Measurements from ENCODE around the gene SPIN1.

DNA sequence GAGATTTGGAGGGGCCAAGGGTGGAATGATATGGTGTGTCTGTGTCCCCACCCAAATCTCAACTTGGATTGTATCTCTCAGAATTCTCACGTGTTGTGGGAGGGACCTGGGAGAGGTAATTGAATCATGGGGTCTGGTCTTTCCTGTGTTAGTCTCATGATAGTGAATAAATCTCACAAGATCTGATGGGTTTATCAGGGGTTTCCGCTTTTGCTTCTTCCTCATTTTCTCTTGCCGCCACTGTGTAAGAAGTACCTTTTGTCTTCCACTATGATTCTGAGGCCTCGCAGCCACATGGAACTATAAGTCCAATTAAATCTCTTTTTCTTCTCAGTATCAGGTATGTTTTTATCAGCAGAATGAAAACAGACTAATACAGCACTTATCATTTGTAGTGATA, 29.5 kb upstream of the SPIN1 start:
- TF ChIP-seq ZNF664 (tag by site-specific recombination; IDR thresholded peaks at IDR 0.05) (no peak), ZNF837 (tag by site-specific recombination; IDR thresholded peaks at IDR 0.05) (no peak), ZNF621 (tag by site-specific recombination; IDR thresholded peaks at IDR 0.05) (no peak), WT1 (tag by site-specific recombination; IDR thresholded peaks at IDR 0.05) (no peak)
- TF ChIP-seq, protein P1, sequence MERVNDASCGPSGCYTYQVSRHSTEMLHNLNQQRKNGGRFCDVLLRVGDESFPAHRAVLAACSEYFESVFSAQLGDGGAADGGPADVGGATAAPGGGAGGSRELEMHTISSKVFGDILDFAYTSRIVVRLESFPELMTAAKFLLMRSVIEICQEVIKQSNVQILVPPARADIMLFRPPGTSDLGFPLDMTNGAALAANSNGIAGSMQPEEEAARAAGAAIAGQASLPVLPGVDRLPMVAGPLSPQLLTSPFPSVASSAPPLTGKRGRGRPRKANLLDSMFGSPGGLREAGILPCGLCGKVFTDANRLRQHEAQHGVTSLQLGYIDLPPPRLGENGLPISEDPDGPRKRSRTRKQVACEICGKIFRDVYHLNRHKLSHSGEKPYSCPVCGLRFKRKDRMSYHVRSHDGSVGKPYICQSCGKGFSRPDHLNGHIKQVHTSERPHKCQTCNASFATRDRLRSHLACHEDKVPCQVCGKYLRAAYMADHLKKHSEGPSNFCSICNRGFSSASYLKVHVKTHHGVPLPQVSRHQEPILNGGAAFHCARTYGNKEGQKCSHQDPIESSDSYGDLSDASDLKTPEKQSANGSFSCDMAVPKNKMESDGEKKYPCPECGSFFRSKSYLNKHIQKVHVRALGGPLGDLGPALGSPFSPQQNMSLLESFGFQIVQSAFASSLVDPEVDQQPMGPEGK (tag by site-specific recombination; IDR thresholded peaks at IDR 0.05): no peak
- TF ChIP-seq, protein P2, sequence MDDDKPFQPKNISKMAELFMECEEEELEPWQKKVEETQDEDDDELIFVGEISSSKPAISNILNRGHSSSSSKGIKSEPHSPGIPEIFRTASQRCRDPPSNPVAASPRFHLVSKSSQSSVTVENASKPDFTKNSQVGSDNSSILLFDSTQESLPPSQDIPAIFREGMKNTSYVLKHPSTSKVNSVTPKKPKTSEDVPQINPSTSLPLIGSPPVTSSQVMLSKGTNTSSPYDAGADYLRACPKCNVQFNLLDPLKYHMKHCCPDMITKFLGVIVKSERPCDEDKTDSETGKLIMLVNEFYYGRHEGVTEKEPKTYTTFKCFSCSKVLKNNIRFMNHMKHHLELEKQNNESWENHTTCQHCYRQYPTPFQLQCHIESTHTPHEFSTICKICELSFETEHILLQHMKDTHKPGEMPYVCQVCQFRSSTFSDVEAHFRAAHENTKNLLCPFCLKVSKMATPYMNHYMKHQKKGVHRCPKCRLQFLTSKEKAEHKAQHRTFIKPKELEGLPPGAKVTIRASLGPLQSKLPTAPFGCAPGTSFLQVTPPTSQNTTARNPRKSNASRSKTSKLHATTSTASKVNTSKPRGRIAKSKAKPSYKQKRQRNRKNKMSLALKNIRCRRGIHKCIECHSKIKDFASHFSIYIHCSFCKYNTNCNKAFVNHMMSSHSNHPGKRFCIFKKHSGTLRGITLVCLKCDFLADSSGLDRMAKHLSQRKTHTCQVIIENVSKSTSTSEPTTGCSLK (tag by site-specific recombination; IDR thresholded peaks at IDR 0.05): no peak
